GM12878 (cell line): Measurements from ENCODE around the gene ARFRP1. TPM values are rescaled to one million over a fixed set of nuclear protein-coding genes. Genes with fewer than 3 reads are reported as not detected.

Experiments used
- ATAC-seq: fragments of 200-7000 bp; cut with Tn5 transposase; 3 replicates; pipeline ENCODE4 v1.9.1; 2020; ENCODE audit warnings: mild to moderate bottlenecking, moderate library complexity
- BruUV-seq: library from RNA; stranded (reverse); fragments of 400-500 nt; replicated peaks from 2 replicates; lab custom pipeline; 2021; lab: Mats Ljungman, UMichigan
- CTCF ChIA-PET: fragments of 300-600 bp; sonication (Branson Sonifier 250); formaldehyde crosslinking; extraction: SDS; loops from one replicate; lab custom pipeline; 2021; ENCODE audit warnings: inconsistent platforms; lab: Yijun Ruan, JAX
- POLR2A ChIA-PET: fragments of 350-600 bp; formaldehyde crosslinking; extraction: SDS; loops from one replicate; lab custom pipeline; 2021; ENCODE audit warnings: inconsistent platforms; lab: Charles Lee
- RAD21 ChIA-PET: fragments of 300-600 bp; sonication (Branson Sonifier 250); formaldehyde crosslinking; loops from one replicate; lab custom pipeline; 2023; ENCODE audit warnings: antibody characterized with exemption; ENCODE audit not compliant: unreplicated experiment; lab: Charles Lee
- SMC1A ChIA-PET: fragments of 300-600 bp; sonication (Branson Sonifier 250); formaldehyde crosslinking; loops from one replicate; lab custom pipeline; 2023; ENCODE audit not compliant: unreplicated experiment, uncharacterized antibody; lab: Charles Lee
- DNase-seq: peaks from one replicate; pipeline ENCODE4 v3.0.0-alpha.2; 2011; ENCODE audit warnings: low read depth, low spot score
- FAIRE-seq: peaks from 3 replicates; lab custom pipeline; 2011; peaks lifted over from hg19 to GRCh38; lab: Jason Lieb, UNC
- H2AFZ ChIP-seq: 2 replicates; pipeline ENCODE4 v1.6.0; 2011; ENCODE audit warnings: low read depth, low read length, control low read depth; ENCODE audit not compliant: control insufficient read depth
- H3K27ac ChIP-seq: 2 replicates; pipeline ENCODE4 v1.5.1; 2011; ENCODE audit warnings: control low read depth; ENCODE audit not compliant: control insufficient read depth, insufficient read depth
- H3K27me3 ChIP-seq, 2 experiments: replicated peaks in 1 of 2; 2 replicates each; pipeline versions ENCODE4 v1.6.0 to v1.6.1; 2011; ENCODE audit warnings: low read length in 1 of 2; ENCODE audit not compliant: control insufficient read depth in 2 of 2, insufficient read depth in 2 of 2
- H3K36me3 ChIP-seq, 2 experiments: 2 replicates each; pipeline ENCODE4 v1.5.1; 2011; ENCODE audit warnings: low read length in 1 of 2; ENCODE audit not compliant: control insufficient read depth in 2 of 2, insufficient read depth in 2 of 2
- H3K4me1 ChIP-seq: 2 replicates; pipeline ENCODE4 v1.6.1; 2011; ENCODE audit warnings: mild to moderate bottlenecking, low read length, moderate library complexity, mixed read lengths; ENCODE audit not compliant: control insufficient read depth, insufficient read depth
- H3K4me2 ChIP-seq: 2 replicates; pipeline ENCODE4 v1.6.0; 2011; ENCODE audit warnings: control low read depth; ENCODE audit not compliant: control insufficient read depth, insufficient read depth
- H3K4me3 ChIP-seq: fragments of 200-600 bp; sonication (generic); 2 replicates; pipeline ENCODE4 v1.5.1; 2016
- H3K79me2 ChIP-seq: 2 replicates; pipeline ENCODE4 v1.6.0; 2011; ENCODE audit warnings: low read length; ENCODE audit not compliant: control insufficient read depth, insufficient read depth
- H3K9ac ChIP-seq: 2 replicates; pipeline ENCODE4 v1.8.0; 2011; ENCODE audit warnings: low read length, control low read depth, mixed read lengths; ENCODE audit not compliant: control insufficient read depth, insufficient read depth
- H3K9me3 ChIP-seq: replicated peaks from 3 replicates; pipeline ENCODE4 v1.5.1; 2011; ENCODE audit warnings: mild to moderate bottlenecking, low read length; ENCODE audit not compliant: control insufficient read depth, insufficient read depth
- H4K20me1 ChIP-seq: 2 replicates; pipeline ENCODE4 v1.6.0; 2011; ENCODE audit not compliant: control insufficient read depth, insufficient read depth
- CBX5 ChIP-seq: sonication (generic); IDR thresholded peaks from 2 replicates; pipeline ENCODE4 v1.6.1; 2016; ENCODE audit warnings: low read depth, moderate library complexity, mild to moderate bottlenecking, inconsistent platforms
- CTCF ChIP-seq, 3 experiments: IDR thresholded peaks in 2 of 3; conservative IDR thresholded peaks in 1 of 3; 2 replicates each; pipeline ENCODE4 v1.5.1; 2011; ENCODE audit warnings: low read depth in 3 of 3, low read length in 3 of 3, mild to moderate bottlenecking in 3 of 3, control low read depth in 2 of 3, moderate library complexity in 2 of 3, inconsistent platforms in 1 of 3, mixed read lengths in 1 of 3; ENCODE audit not compliant: control insufficient read depth in 2 of 3, insufficient read depth in 1 of 3; ENCODE audit errors: extremely low read depth in 1 of 3
- DPF2 ChIP-seq: fragments of 450-650 bp; IDR thresholded peaks from 2 replicates; pipeline ENCODE4 v1.6.1; 2017; ENCODE audit warnings: mild to moderate bottlenecking
- ETV6 ChIP-seq, 2 experiments: fragments of 450-650 bp in 1 of 2; IDR thresholded peaks in 1 of 2; conservative IDR thresholded peaks in 1 of 2; 2 replicates each; pipeline ENCODE4 v1.6.1; 2014; ENCODE audit warnings: antibody characterized with exemption in 1 of 2, borderline replicate concordance in 1 of 2, low read depth in 1 of 2, mild to moderate bottlenecking in 1 of 2, moderate library complexity in 1 of 2
- HCFC1 ChIP-seq: fragments of 150-350 bp; IDR thresholded peaks from 2 replicates; pipeline ENCODE4 v1.6.1; 2014; ENCODE audit warnings: low read length
- IKZF2 ChIP-seq, 2 experiments: fragments of 450-650 bp; IDR thresholded peaks; 2 replicates each; pipeline ENCODE4 v1.6.1; 2017; ENCODE audit warnings: mild to moderate bottlenecking in 2 of 2, moderate library complexity in 2 of 2
- MEF2B ChIP-seq: fragments of 450-650 bp; IDR thresholded peaks from 2 replicates; pipeline ENCODE4 v1.6.1; 2018; ENCODE audit warnings: mild to moderate bottlenecking, moderate library complexity; ENCODE audit not compliant: partially characterized antibody, poor library complexity, severe bottlenecking
- NFXL1 ChIP-seq: fragments of 450-650 bp; IDR thresholded peaks from 2 replicates; pipeline ENCODE4 v1.6.1; 2017; ENCODE audit warnings: antibody characterized with exemption, mild to moderate bottlenecking, borderline replicate concordance
- NFYA ChIP-seq: IDR thresholded peaks from 2 replicates; pipeline ENCODE4 v1.6.1; 2011; ENCODE audit warnings: low read depth, mild to moderate bottlenecking, low read length, improper control_type of control experiment, borderline replicate concordance
- NR2C2 ChIP-seq: IDR thresholded peaks from 2 replicates; pipeline ENCODE4 v1.6.1; 2011; ENCODE audit warnings: borderline replicate concordance, low read depth; ENCODE audit not compliant: control insufficient read depth, insufficient read length
- SIX5 ChIP-seq: IDR thresholded peaks from 2 replicates; pipeline ENCODE4 v1.6.1; 2011; ENCODE audit warnings: mild to moderate bottlenecking, low read depth, low read length, moderate library complexity; ENCODE audit not compliant: severe bottlenecking
- SMAD1 ChIP-seq: fragments of 450-650 bp; IDR thresholded peaks from 2 replicates; pipeline ENCODE4 v1.6.1; 2018; ENCODE audit warnings: mild to moderate bottlenecking, low read depth; ENCODE audit not compliant: partially characterized antibody
- SMARCA5 ChIP-seq: fragments of 450-650 bp; IDR thresholded peaks from 2 replicates; pipeline ENCODE4 v1.6.1; 2017; ENCODE audit warnings: mild to moderate bottlenecking
- SMC3 ChIP-seq: IDR thresholded peaks from 2 replicates; pipeline ENCODE4 v1.6.1; 2011; ENCODE audit warnings: low read length, improper control_type of control experiment, borderline replicate concordance
- TBL1XR1 ChIP-seq: IDR thresholded peaks from 2 replicates; pipeline ENCODE4 v1.6.1; 2012; ENCODE audit warnings: low read depth, low read length, improper control_type of control experiment
- WRNIP1 ChIP-seq: IDR thresholded peaks from 2 replicates; pipeline ENCODE4 v1.6.1; 2011; ENCODE audit warnings: low read depth, low read length, improper control_type of control experiment, borderline replicate concordance
- WGBS: methylation state at CpG from one replicate; pipeline ENCODE4 v1.1.6; 2016; ENCODE audit warnings: low lambda C conversion rate; ENCODE audit not compliant: insufficient replicate concordance, insufficient coverage; ENCODE audit errors: missing lambda C conversion rate; 5-methylcytosine and 5-hydroxymethylcytosine counted together
- in situ Hi-C: fragments of 300-500 bp; cut with MboI; formaldehyde crosslinking; loops from 9 replicates; pipeline ENCODE4 v1.14.3; 2018; ENCODE audit warnings: mixed read lengths
- intact Hi-C: fragments of 100-400 bp; cut with micrococcal nuclease; formaldehyde crosslinking; loops from one replicate; pipeline ENCODE4 v1.14.2; 2022; ENCODE audit not compliant: unreplicated experiment
- polyA plus RNA-seq, 11 experiments: library from polyadenylated mRNA; depleted of rRNA in 4 of 11; unstranded in 6 of 11; stranded (reverse) in 5 of 11; fragments of >200 nt; fragmentation: Nextera tagmentation in 4 of 11; fragmentation: Illumina TruSeq in 1 of 11; extraction: Ambion mirVana in 4 of 11; extraction: Trizol in 1 of 11; gene quantifications; 1 replicate in 1 of 11; 2 replicates in 10 of 11; pipeline versions ENCODE4 v1.2.1 to v1.2.3, GENCODE V29; 2011 to 2016; ENCODE audit warnings: inconsistent platforms in 2 of 11, missing spikeins in 2 of 11, low read depth in 1 of 11
- total RNA-seq, 4 experiments: library from RNA; depleted of rRNA in 3 of 4; stranded (reverse); fragments of >200 nt in 3 of 4; fragmentation: Illumina TruSeq in 1 of 4; extraction: Trizol in 1 of 4; gene quantifications; 2 replicates each; pipeline versions ENCODE4 v1.2.1 to v1.2.3, GENCODE V29; 2013 to 2021
- TF ChIP-seq, protein P1 (sequence below): fragments of 450-650 bp; IDR thresholded peaks from 2 replicates; pipeline ENCODE4 v1.6.1; 2017; ENCODE audit warnings: borderline replicate concordance

ARFRP1 gene
- total and polyA plus RNA-seq, 10 of the 15 experiments (the other 5 are each of a cell fraction or from before 2014, with no cell fraction given) = 0.37 to 71.7 (median 34.6) TPM

- FAIRE-seq (no peak), ATAC-seq (peak; percentile 10), DNase-seq (no peak)
- Histone ChIP-seq H3K4me3 (peak overlapping the region; percentile 93), H3K9ac (peak overlapping the region; percentile 78), H3K4me2 (peak overlapping the region; percentile 85), H3K36me3 (peaks cover 0 to 2% of the 10 kb centered on the region in 2 experiments; a peak in 2 of 4 replicates), H3K27me3 (peaks cover 2 to 7% of the 10 kb centered on the region in 2 experiments; a peak in 2 of 4 replicates), H3K9me3 (no peaks in the 10 kb centered on the region), H2AFZ (peak overlapping the region; percentile 87), H3K4me1 (peaks cover 8% of the 10 kb centered on the region), H3K79me2 (peaks cover 10% of the 10 kb centered on the region), H4K20me1 (no peaks in the 10 kb centered on the region), H3K27ac (peak overlapping the region; percentile 84)
- in situ Hi-C loops (no loop called here), intact Hi-C loops (no loop called here)
- 6% methylated on average over 31 of the region's 31 CpGs for WGBS
- no TSS peak for BruUV-seq
- RAD21 ChIA-PET = interaction anchor here (0.7 to 1.5 kb wide), 8 partner anchors 9 to 239 kb away, joined by 3 to 24 read pairs (median 4); partner anchors contain the start of genes LIME1, PTK6 and TPD52L2
- POLR2A ChIA-PET = interaction anchor here (0.8 to 1.5 kb wide), 6 partner anchors 9 to 120 kb away, joined by 3 to 13 read pairs (median 4); partner anchors contain the start of genes ARFRP1, GMEB2, HELZ2 and PTK6
- SMC1A ChIA-PET = interaction anchor here (1.7 to 1.8 kb wide), 2 partner anchors 16 to 119 kb away, joined by 7 to 13 read pairs; partner anchors contain the start of gene PTK6
- no peak for TF ChIP-seq IKZF2 (IDR thresholded peaks at IDR 0.05)
- TF ChIP-seq ETV6 (conservative IDR thresholded peaks at IDR 0.05 in 1 of 2, IDR thresholded peaks at IDR 0.05 in 1 of 2; ENCODE audit: borderline replicate concordance in 1 of 2, low read depth in 1 of 2) = peak in 1 of 2 experiments; percentile 85; a peak in 1 of 4 replicates
- no peak for TF ChIP-seq WRNIP1
- no peak for TF ChIP-seq NR2C2
- TF ChIP-seq NFYA = no peak
- no peak for TF ChIP-seq SIX5
- no peak for TF ChIP-seq DPF2
- no peak for TF ChIP-seq MEF2B
- no peak for TF ChIP-seq HCFC1
- TF ChIP-seq CBX5 = no peak
- TF ChIP-seq SMARCA5 = no peak
- 0 out of 6 replicates have a peak, but pooled peaks of 1 of the 3 experiments have one; percentile 8 for TF ChIP-seq CTCF (IDR thresholded peaks at IDR 0.05 in 2 of 3, conservative IDR thresholded peaks at IDR 0.05 in 1 of 3; ENCODE audit: control insufficient read depth in 2 of 3, extremely low read depth in 1 of 3, insufficient read depth in 1 of 3, low read depth in 3 of 3, low read length in 3 of 3)
- TF ChIP-seq SMC3 = no peak
- no peak for TF ChIP-seq TBL1XR1
- no peak for TF ChIP-seq SMAD1
- TF ChIP-seq, protein P1, sequence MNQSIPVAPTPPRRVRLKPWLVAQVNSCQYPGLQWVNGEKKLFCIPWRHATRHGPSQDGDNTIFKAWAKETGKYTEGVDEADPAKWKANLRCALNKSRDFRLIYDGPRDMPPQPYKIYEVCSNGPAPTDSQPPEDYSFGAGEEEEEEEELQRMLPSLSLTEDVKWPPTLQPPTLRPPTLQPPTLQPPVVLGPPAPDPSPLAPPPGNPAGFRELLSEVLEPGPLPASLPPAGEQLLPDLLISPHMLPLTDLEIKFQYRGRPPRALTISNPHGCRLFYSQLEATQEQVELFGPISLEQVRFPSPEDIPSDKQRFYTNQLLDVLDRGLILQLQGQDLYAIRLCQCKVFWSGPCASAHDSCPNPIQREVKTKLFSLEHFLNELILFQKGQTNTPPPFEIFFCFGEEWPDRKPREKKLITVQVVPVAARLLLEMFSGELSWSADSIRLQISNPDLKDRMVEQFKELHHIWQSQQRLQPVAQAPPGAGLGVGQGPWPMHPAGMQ = no peak
- TF ChIP-seq NFXL1 = 0 out of 2 replicates have a peak, but pooled peaks have one; percentile 56
- CTCF ChIA-PET = interaction anchor here (0.8 to 2.2 kb wide), 8 partner anchors 9 to 209 kb away, joined by 3 to 10 read pairs (median 4); partner anchors contain the start of genes ARFRP1, LIME1, PTK6 and TPD52L2
These were observed 50.4 kb downstream of the ARFRP1 start for GRCh38 chr20:63657260-63657936.
